GM21619 (cell line): ENCODE results near the gene SERPIND1.

Experiments used
- ATAC-seq: cut with Tn5 transposase; IDR thresholded peaks from one replicate; pipeline ENCODE4 v1.9.1; 2021; ENCODE audit not compliant: unreplicated experiment

The SERPIND1 gene

DNA sequence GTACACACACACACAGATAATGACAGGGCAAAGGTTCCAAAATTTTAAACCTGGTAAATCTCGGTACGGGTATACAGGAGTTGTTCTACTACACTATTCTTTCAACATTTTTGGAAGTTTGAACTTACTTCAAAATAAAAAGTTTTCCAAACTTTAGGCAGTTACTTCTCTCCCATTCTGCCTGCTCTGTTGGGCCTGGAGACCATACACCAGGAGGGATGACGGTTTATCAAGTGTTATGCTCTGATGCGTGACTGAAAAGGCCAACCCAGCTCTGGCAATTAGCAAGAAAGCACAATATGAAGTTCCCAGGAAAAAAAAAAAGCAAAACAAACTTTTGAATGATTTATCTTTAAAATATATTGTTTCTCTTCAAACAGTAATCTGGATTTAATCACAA is 969 bp downstream of the SERPIND1 start:
- no peak for ATAC-seq

DNA sequence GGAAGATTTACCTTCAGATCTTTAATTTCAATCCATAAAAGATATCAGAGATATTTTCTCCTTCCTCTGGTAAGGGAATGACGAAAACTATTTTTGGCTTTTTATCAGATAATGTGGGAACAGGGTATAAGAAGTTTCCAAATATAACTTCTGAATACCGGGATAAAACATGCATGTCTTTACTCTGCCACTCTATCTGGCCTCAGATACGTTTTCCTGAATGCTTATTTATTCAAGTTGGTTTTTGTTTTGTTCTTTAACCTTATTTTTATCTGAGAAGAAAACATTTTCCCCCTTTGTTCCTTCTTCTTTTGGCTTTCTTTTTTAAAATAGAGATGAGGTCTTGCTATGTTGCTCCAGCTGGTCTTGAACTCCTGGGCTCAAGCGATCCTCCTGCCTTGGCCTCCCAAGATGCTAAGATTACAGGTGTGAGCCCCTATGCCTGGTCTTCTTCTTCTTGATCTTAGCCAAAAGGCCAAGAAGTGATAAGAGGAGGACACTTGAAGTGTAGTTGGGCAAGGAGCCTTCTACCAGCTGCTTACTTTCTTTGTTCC is 1.5 kb downstream of the SERPIND1 start:
- no peak for ATAC-seq

DNA sequence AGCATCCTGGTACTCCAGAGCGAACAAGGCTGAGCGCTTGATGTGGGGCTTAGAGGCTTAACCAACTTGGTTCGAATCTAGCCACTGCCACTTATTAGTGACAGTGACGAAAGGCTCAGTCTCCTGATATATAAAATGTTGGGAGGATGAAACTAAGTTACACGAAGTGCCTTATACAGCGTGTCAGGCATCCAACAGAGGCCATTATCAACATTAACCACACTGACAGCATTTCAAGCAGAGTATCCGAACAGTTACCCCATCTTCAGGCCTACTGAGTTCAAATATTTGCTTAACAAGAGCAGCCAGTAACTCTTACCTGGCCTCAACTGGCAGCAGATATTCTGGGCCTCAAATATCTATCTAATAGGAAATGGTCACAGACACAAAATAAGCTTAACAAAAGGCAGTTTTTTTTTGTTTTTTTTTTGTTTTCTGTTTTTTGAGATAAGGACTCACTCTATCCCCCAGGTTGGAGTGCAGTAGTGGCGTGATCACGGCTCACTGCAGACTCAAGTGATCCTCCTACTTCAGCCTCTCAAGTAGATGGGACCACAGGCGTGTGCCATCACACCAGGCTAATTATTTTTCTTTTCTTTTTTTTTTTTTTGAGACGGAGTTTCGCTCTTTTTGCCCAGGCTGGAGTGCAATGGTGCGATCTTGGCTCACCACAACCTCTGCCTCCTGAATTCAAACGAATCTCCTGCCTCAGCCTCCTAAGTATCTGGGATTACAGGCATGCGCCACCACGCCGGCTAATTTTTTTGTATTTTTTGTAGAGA is 2.9 kb downstream of the SERPIND1 start:
- ATAC-seq, result no peak

GRCh38 chr22:20777420-20778177 is 3.7 kb downstream of the SERPIND1 start:
- no peak for ATAC-seq

DNA sequence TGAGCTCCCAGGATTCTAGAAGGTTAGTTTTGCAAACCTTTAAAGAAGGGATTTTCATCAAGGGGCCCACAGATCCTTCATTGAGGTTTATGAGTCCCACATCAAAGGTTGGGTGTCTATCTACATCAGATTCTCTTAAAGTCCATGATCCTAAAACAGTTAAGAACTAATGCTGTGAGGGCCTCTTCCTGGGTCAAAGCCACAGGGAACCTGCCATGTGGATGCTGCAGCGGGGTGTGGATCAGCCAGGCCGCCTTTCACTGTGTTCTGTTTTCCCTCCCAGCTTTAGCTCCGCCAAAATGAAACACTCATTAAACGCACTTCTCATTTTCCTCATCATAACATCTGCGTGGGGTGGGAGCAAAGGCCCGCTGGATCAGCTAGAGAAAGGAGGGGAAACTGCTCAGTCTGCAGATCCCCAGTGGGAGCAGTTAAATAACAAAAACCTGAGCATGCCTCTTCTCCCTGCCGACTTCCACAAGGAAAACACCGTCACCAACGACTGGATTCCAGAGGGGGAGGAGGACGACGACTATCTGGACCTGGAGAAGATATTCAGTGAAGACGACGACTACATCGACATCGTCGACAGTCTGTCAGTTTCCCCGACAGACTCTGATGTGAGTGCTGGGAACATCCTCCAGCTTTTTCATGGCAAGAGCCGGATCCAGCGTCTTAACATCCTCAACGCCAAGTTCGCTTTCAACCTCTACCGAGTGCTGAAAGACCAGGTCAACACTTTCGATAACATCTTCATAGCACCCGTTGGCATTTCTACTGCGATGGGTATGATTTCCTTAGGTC is 5.3 kb downstream of the SERPIND1 start:
- ATAC-seq, result no peak

GRCh38 chr22:20779818-20780158 is 5.9 kb downstream of the SERPIND1 start:
- no peak for ATAC-seq

- ATAC-seq, result no peak
Measured at GRCh38 chr22:20781272-20781990, 7.5 kb downstream of the SERPIND1 start.

GRCh38 chr22:20782083-20782482 is 8.2 kb downstream of the SERPIND1 start:
- ATAC-seq, result no peak

GRCh38 chr22:20782596-20783299 is 8.8 kb downstream of the SERPIND1 start:
- no peak for ATAC-seq

DNA sequence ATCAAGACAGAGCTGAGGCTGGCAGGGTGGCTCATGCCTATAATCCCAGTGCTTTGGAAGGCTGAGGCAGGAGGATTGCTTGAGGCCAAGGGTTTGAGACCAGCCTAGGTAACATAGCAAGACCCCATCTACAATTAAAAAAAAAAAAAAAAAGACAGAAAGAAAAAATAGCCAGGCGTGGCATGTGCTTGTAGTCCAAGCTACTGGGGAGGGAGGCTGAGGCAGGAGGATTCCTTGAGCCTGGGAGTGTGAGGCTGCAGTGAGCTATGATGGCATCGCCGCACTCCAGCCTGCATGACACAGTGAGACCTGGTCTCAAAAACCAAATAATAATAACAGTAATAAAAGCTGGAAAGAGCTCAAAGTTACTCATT is 9.4 kb downstream of the SERPIND1 start:
- no peak for ATAC-seq

DNA sequence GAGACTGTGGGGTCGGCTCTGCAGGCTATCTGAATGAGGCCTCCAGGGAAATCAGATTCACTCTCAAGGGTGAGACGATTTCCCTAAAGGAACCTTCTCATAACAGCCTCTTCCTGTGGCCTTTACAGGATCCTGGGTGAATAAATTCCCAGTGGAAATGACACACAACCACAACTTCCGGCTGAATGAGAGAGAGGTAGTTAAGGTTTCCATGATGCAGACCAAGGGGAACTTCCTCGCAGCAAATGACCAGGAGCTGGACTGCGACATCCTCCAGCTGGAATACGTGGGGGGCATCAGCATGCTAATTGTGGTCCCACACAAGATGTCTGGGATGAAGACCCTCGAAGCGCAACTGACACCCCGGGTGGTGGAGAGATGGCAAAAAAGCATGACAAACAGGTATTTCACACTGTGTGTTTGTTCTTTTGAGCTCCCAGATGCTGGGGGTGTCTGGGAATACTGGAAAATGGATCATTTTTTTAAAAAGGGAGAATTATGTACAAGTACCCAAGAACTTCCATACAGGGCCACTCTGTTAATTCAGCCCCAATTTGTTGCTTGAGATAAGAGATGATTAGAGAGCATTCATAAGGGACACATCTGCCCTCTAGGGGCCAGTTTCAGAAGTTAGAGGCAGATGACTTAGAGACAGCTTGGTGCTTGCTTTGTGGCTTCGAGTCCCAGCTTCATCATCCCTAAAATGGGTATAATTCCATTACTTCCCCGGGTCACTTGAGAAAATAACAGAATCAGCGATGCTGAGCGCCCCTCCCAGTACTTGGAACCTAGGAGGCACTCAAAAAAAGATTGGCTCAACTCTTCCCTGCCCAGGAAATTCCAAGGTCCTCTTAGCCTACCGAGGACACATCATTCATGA is 10.2 kb downstream of the SERPIND1 start:
- peak; percentile 50 for ATAC-seq

DNA sequence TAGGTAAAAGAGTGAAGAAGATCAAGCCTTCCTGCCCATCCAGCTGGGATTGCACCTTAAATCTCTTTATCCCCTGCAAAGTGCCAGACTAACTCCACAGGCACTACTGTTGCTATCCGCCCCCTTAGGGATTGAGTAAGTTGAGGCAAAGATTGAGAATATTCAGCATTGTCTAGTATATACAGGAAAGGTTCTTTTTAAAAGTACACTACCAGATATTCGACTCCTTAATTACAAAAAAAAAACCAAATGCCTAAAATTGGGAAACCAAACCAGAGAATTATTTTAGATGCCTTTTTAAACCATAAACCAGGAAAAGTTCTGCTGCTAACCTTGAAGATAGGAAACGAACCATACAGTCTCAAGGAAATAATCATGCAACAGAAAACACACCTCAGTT is 11.5 kb downstream of the SERPIND1 start:
- no peak for ATAC-seq

- ATAC-seq, result no peak
Measured at GRCh38 chr22:20786048-20786447, 12.1 kb downstream of the SERPIND1 start.

- no peak for ATAC-seq
Measured at GRCh38 chr22:20786536-20786979, 12.6 kb downstream of the SERPIND1 start.

DNA sequence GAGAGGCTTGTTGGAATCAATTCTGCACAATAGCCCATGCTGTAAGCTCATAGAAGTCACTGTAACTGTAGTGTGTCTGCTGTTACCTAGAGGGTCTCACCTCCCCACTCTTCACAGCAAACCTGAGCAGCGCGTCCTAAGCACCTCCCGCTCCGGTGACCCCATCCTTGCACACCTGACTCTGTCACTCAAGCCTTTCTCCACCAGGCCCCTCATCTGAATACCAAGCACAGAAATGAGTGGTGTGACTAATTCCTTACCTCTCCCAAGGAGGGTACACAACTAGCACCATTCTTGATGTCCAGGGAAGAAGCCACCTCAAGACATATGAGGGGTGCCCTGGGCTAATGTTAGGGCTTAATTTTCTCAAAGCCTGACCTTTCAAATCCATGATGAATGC is 13.3 kb downstream of the SERPIND1 start:
- ATAC-seq, result no peak

DNA sequence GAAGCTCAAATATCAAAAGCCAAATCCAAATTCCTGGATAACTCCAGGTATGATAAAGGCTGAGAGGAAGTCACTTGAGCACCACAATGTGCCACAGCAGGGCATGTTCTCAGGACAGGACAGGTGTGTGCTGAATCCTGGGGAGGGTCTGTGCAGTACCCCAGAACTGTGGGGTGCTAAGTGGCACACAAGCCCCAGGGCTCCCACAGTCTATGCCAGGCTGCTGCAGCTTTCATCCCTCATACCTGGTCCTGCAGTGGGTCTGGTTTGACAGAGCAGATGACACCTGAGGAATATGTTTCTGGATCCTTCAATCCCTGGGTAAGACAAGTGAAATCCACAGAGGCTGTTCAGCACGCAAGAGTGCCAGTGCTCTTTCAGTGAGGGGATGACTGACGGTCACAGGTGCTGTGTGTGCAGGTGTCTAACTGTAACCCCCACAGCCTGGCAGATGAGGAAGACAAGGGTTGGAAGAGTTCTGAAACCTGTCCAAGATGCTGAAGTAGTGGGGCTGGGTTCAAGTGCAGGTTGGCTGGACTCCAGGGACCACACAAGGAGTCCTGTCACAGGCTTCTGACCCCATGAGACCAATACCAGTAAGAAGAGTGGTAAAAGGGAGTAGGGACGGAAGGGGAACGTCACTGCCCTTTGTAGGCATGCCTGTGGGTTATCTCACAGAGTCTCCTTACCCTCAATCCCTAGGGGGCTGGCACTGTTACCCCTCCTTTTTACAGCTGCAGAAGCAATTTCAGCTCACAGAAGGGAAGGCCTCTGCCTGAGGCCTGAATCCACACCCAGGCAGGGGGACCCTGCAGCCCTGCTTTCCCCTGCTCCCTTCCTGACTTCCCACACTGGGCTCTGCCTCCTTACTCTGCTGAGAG is 14.1 kb downstream of the SERPIND1 start:
- no peak for ATAC-seq

DNA sequence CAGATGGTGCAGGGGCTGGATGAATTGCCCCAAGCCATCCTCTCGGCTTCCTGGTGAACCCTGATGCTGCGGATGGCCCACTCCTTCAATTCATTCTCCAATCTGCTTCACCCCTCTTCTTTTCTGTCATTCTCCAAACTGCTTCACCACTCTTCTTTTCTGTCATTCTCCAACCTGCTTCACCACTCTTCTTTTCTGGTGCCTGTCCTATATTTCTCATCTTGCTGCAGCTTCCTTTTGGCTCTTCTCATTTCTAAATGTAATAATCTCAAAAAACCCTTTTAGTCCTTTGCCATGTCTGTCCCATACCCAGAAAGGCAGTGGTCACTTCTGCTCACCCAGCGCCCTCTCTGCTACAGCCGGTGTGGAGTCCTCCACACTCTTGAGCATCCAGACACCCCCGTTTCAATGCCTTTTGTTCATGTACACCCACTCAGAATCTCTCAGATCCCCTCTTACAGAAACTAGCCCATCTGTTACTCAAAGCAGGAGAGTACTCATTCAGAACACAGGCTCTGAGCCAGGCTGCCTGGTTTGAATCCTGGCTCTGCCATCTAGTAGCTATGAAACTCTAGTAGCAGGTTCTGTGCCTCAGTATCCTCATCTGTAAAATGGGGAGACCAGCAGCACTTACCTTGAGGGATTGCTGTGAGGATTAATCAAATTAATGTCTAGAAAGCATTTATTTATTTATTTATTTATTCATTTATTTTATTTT is 14.9 kb downstream of the SERPIND1 start:
- no peak for ATAC-seq
